GM19351 (cell line): Measurements from ENCODE around the gene C1QC.

Experiments used
- ATAC-seq: cut with Tn5 transposase; IDR thresholded peaks from one replicate; pipeline ENCODE4 v1.9.1; 2021; ENCODE audit warnings: mild to moderate bottlenecking, moderate library complexity; ENCODE audit not compliant: unreplicated experiment

Gene C1QC

GRCh38 chr1:22677931-22678896 is 34.8 kb downstream of the C1QC start:
- no peak for ATAC-seq

GRCh38 chr1:22680726-22681125 is 37.3 kb downstream of the C1QC start:
- ATAC-seq = no peak

- no peak for ATAC-seq
These were observed 38.3 kb downstream of the C1QC start for GRCh38 chr1:22681556-22682276.

GRCh38 chr1:22683547-22683946 is 40.1 kb downstream of the C1QC start:
- ATAC-seq = no peak

- ATAC-seq = no peak
These were observed 42.2 kb downstream of the C1QC start for GRCh38 chr1:22685591-22686059.

- ATAC-seq = no peak
These were observed 43.8 kb downstream of the C1QC start for GRCh38 chr1:22687191-22687590.

- ATAC-seq = no peak
These were observed 45.0 kb downstream of the C1QC start for GRCh38 chr1:22688466-22688865.

GRCh38 chr1:22689505-22689904 is 46.1 kb downstream of the C1QC start:
- ATAC-seq = no peak

GRCh38 chr1:22691031-22691753 is 47.8 kb downstream of the C1QC start:
- ATAC-seq = no peak

- no peak for ATAC-seq
These were observed 50.7 kb downstream of the C1QC start for GRCh38 chr1:22694172-22694571.

GRCh38 chr1:22696610-22697009 is 53.2 kb downstream of the C1QC start:
- ATAC-seq = no peak
